T-helper 17 cell (primary cell): ENCODE results near the gene TNIP1. TPM values are rescaled to one million over a fixed set of nuclear protein-coding genes. Genes with fewer than 3 reads are reported as not detected.
A peak's percentile ranks its signal among the peaks of the same experiment; 100 is the strongest.

ENCODE experiments used
- ATAC-seq: fragments of 150-1000 bp; cut with Tn5 transposase; 2 replicates; pipeline ENCODE4 v1.10.0; 2021; ENCODE audit warnings: mild to moderate bottlenecking, moderate library complexity
- DNase-seq, 3 donors: peaks; one replicate each; pipeline versions ENCODE4 v3.0.0 to v3.0.0-alpha.2; 2020 to 2021
- H3K9me3 ChIP-seq: one replicate; pipeline ENCODE4 v1.7.0; 2013; ENCODE audit warnings: low read length, mild to moderate bottlenecking; ENCODE audit not compliant: control insufficient read depth, poor library complexity, severe bottlenecking
- H3K27ac Mint-ChIP-seq: one replicate; pipeline ENCODE4 v1.8.0; 2022; ENCODE audit warnings: mild to moderate bottlenecking, moderate library complexity, mixed read lengths
- H3K27me3 Mint-ChIP-seq: one replicate; pipeline ENCODE4 v1.8.0; 2022; ENCODE audit warnings: mixed read lengths
- H3K36me3 Mint-ChIP-seq: one replicate; pipeline ENCODE4 v1.8.0; 2022; ENCODE audit warnings: low read depth, mixed read lengths
- H3K4me1 Mint-ChIP-seq: one replicate; pipeline ENCODE4 v1.8.0; 2022; ENCODE audit warnings: mild to moderate bottlenecking, mixed read lengths
- H3K4me3 Mint-ChIP-seq: one replicate; pipeline ENCODE4 v1.8.0; 2022; ENCODE audit warnings: mild to moderate bottlenecking, moderate library complexity, mixed read lengths
- total RNA-seq, 4 donors: library from RNA in 2 of 4; stranded (reverse) in 2 of 4; gene quantifications; one replicate each; pipeline ENCODE4 v1.2.3 and lab custom pipeline; 2022 to 2026

TNIP1 gene
- total RNA-seq, 2 donors from 2014 or later: 227 to 245 TPM

GRCh38 chr5:151051931-151052608 is 28.8 kb downstream of the TNIP1 start:
- DNase-seq: no peak
- peak; percentile 21 for ATAC-seq
- Mint-ChIP-seq H3K27ac (peak overlapping the region; percentile 81), H3K4me1 (peaks cover 22% of the 10 kb centered on the region), H3K4me3 (no peak overlapping the region), H3K27me3 (no peaks in the 10 kb centered on the region), H3K36me3 (peaks cover 7% of the 10 kb centered on the region)
- H3K9me3 ChIP-seq: no peaks in the 10 kb centered on the region

GRCh38 chr5:151051066-151051930 is 29.5 kb downstream of the TNIP1 start:
- Mint-ChIP-seq H3K36me3 (peaks cover 7% of the 10 kb centered on the region), H3K4me3 (no peak overlapping the region), H3K27me3 (no peaks in the 10 kb centered on the region), H3K4me1 (peaks cover 19% of the 10 kb centered on the region), H3K27ac (peak overlapping the region; percentile 81)
- no peaks in the 10 kb centered on the region for H3K9me3 ChIP-seq
- peak; percentile 37 to 57 (median 43) for DNase-seq
- peak; percentile 71 for ATAC-seq

GRCh38 chr5:151048526-151048925 is 32.3 kb downstream of the TNIP1 start:
- Mint-ChIP-seq H3K4me3 (no peak overlapping the region), H3K27me3 (no peaks in the 10 kb centered on the region), H3K36me3 (peaks cover 11% of the 10 kb centered on the region), H3K4me1 (peaks cover 21% of the 10 kb centered on the region), H3K27ac (peak overlapping the region; percentile 19)
- no peak for ATAC-seq
- H3K9me3 ChIP-seq: no peaks in the 10 kb centered on the region
- no peak for DNase-seq

GRCh38 chr5:151047814-151048425 is 32.9 kb downstream of the TNIP1 start:
- Mint-ChIP-seq H3K27ac (peak overlapping the region; percentile 6), H3K4me1 (peaks cover 21% of the 10 kb centered on the region), H3K4me3 (no peak overlapping the region), H3K36me3 (peaks cover 11% of the 10 kb centered on the region), H3K27me3 (no peaks in the 10 kb centered on the region)
- peak; percentile 77 for ATAC-seq
- no peaks in the 10 kb centered on the region for H3K9me3 ChIP-seq
- no peak for DNase-seq

- no peak overlapping the region for H3K27ac Mint-ChIP-seq
- ATAC-seq: no peak
- no peak for DNase-seq
These were observed 38.3 kb downstream of the TNIP1 start for GRCh38 chr5:151042453-151043093.

GRCh38 chr5:151041577-151042268 is 39.1 kb downstream of the TNIP1 start:
- peak overlapping the region; percentile 79 for H3K27ac Mint-ChIP-seq
- H3K4me3 Mint-ChIP-seq: no peak overlapping the region
- no peak for DNase-seq
- peaks cover 12% of the 10 kb centered on the region for H3K36me3 Mint-ChIP-seq
- H3K27me3 Mint-ChIP-seq: no peaks in the 10 kb centered on the region
- ATAC-seq: no peak
- H3K9me3 ChIP-seq: no peaks in the 10 kb centered on the region
- H3K4me1 Mint-ChIP-seq: peaks cover 5% of the 10 kb centered on the region

More at GRCh38 chr5:151042453-151043093, 38.3 kb downstream of the TNIP1 start:
- Mint-ChIP-seq H3K4me3 (no peak overlapping the region), H3K36me3 (peaks cover 10% of the 10 kb centered on the region), H3K27me3 (no peaks in the 10 kb centered on the region), H3K4me1 (peaks cover 5% of the 10 kb centered on the region)
- H3K9me3 ChIP-seq: no peaks in the 10 kb centered on the region

- no peak for ATAC-seq
- no peaks in the 10 kb centered on the region for H3K9me3 ChIP-seq
- no peak overlapping the region for H3K4me3 Mint-ChIP-seq
- no peak overlapping the region for H3K27ac Mint-ChIP-seq
- H3K27me3 Mint-ChIP-seq: no peaks in the 10 kb centered on the region
- H3K36me3 Mint-ChIP-seq: peaks cover 11% of the 10 kb centered on the region
- DNase-seq: no peak
- H3K4me1 Mint-ChIP-seq: no peaks in the 10 kb centered on the region
These were observed 40.6 kb downstream of the TNIP1 start for GRCh38 chr5:151040211-151040747.

GRCh38 chr5:151039665-151040064 is 41.2 kb downstream of the TNIP1 start:
- H3K4me1 Mint-ChIP-seq: no peaks in the 10 kb centered on the region
- DNase-seq (no peak), ATAC-seq (no peak)
- no peak overlapping the region for H3K4me3 Mint-ChIP-seq
- no peaks in the 10 kb centered on the region for H3K9me3 ChIP-seq
- H3K27me3 Mint-ChIP-seq: no peaks in the 10 kb centered on the region
- H3K27ac Mint-ChIP-seq: no peak overlapping the region
- peaks cover 11% of the 10 kb centered on the region for H3K36me3 Mint-ChIP-seq

GRCh38 chr5:151038801-151039238 is 42.0 kb downstream of the TNIP1 start:
- peak overlapping the region; percentile 50 for H3K4me3 Mint-ChIP-seq
- DNase-seq: no peak
- peak overlapping the region; percentile 86 for H3K27ac Mint-ChIP-seq
- peaks cover 5% of the 10 kb centered on the region for H3K4me1 Mint-ChIP-seq
- H3K27me3 Mint-ChIP-seq: no peaks in the 10 kb centered on the region
- ATAC-seq: no peak
- no peaks in the 10 kb centered on the region for H3K9me3 ChIP-seq
- peaks cover 18% of the 10 kb centered on the region for H3K36me3 Mint-ChIP-seq

GRCh38 chr5:151038412-151038745 is 42.5 kb downstream of the TNIP1 start:
- Mint-ChIP-seq H3K4me1 (peaks cover 7% of the 10 kb centered on the region), H3K27me3 (no peaks in the 10 kb centered on the region), H3K36me3 (peaks cover 19% of the 10 kb centered on the region), H3K4me3 (peak overlapping the region; percentile 50), H3K27ac (peak overlapping the region; percentile 86)
- ATAC-seq (no peak), DNase-seq (no peak)
- H3K9me3 ChIP-seq: no peaks in the 10 kb centered on the region

GRCh38 chr5:151037561-151038411 is 43.0 kb downstream of the TNIP1 start:
- peak overlapping the region; percentile 86 for H3K27ac Mint-ChIP-seq
- H3K27me3 Mint-ChIP-seq: no peaks in the 10 kb centered on the region
- no peak overlapping the region for H3K4me3 Mint-ChIP-seq
- no peaks in the 10 kb centered on the region for H3K9me3 ChIP-seq
- no peak for DNase-seq
- peaks cover 19% of the 10 kb centered on the region for H3K36me3 Mint-ChIP-seq
- peaks cover 7% of the 10 kb centered on the region for H3K4me1 Mint-ChIP-seq
- no peak for ATAC-seq

- Mint-ChIP-seq H3K4me3 (no peak overlapping the region), H3K36me3 (peaks cover 22% of the 10 kb centered on the region), H3K4me1 (peaks cover 9% of the 10 kb centered on the region), H3K27me3 (no peaks in the 10 kb centered on the region), H3K27ac (no peak overlapping the region)
- DNase-seq (no peak), ATAC-seq (no peak)
- no peaks in the 10 kb centered on the region for H3K9me3 ChIP-seq
These were observed 44.3 kb downstream of the TNIP1 start for GRCh38 chr5:151036556-151036955.
